Endothelial cell of umbilical vein (primary cell): ENCODE results near the gene TANGO6. TPM values are rescaled to one million over a fixed set of nuclear protein-coding genes. Genes with fewer than 3 reads are reported as not detected.
A peak's percentile ranks its signal among the peaks of the same experiment; 100 is the strongest.

ENCODE experiments used
- BruUV-seq: library from RNA; stranded (reverse); fragments of 400-500 nt; replicated peaks from 2 replicates; lab custom pipeline; 2021; lab: Mats Ljungman, UMichigan
- CTCF ChIA-PET: fragments of 300-600, 350-600 bp; sonication (Branson Sonifier 250); formaldehyde crosslinking; loops from one replicate; lab custom pipeline; 2021; ENCODE audit warnings: antibody characterized with exemption, inconsistent platforms; lab: Charles Lee
- POLR2A ChIA-PET: fragments of 300-600, 350-600 bp; sonication (Branson Sonifier 250); formaldehyde crosslinking; loops from one replicate; lab custom pipeline; 2021; ENCODE audit warnings: antibody characterized with exemption, inconsistent platforms; lab: Charles Lee
- DNase-seq: peaks from one replicate; pipeline ENCODE4 v3.0.0-alpha.2; 2011; ENCODE audit warnings: low read depth, low spot score
- FAIRE-seq: peaks from 2 replicates; lab custom pipeline; 2011; peaks lifted over from hg19 to GRCh38; lab: Jason Lieb, UNC
- H2AFZ ChIP-seq: 2 replicates; pipeline ENCODE4 v1.6.0; 2012; ENCODE audit warnings: low read depth, low read length, control low read depth, inconsistent platforms
- H3K27ac ChIP-seq: 2 replicates; pipeline ENCODE4 v1.5.1; 2011; ENCODE audit warnings: low read depth, mild to moderate bottlenecking, control low read depth, low read length, moderate library complexity; ENCODE audit not compliant: insufficient read depth
- H3K27me3 ChIP-seq, 2 experiments: 2 replicates each; pipeline versions ENCODE4 v1.6.0 to v1.6.1; 2011; ENCODE audit warnings: low read length in 2 of 2, mixed read lengths in 1 of 2; ENCODE audit not compliant: control insufficient read depth in 2 of 2, insufficient read depth in 2 of 2
- H3K36me3 ChIP-seq, 2 experiments: 2 replicates in 1 of 2; 3 replicates in 1 of 2; pipeline ENCODE4 v1.5.1; 2011; ENCODE audit warnings: low read length in 2 of 2, mild to moderate bottlenecking in 1 of 2, moderate library complexity in 1 of 2; ENCODE audit not compliant: control insufficient read depth in 2 of 2, insufficient read depth in 2 of 2; ENCODE audit errors: extremely low read depth in 1 of 2
- H3K4me1 ChIP-seq: 3 replicates; pipeline ENCODE4 v1.5.1; 2011; ENCODE audit warnings: mild to moderate bottlenecking, low read length; ENCODE audit not compliant: control insufficient read depth, insufficient read depth; ENCODE audit errors: extremely low read depth
- H3K4me2 ChIP-seq: 2 replicates; pipeline ENCODE4 v1.6.1; 2011; ENCODE audit warnings: low read length, control low read depth, mixed read lengths; ENCODE audit not compliant: insufficient read depth
- H3K4me3 ChIP-seq, 3 experiments: fragments of 200-600 bp in 1 of 3; sonication (generic), shearing (Covaris generic) in 1 of 3; replicated peaks in 1 of 3; 2 replicates each; pipeline ENCODE4 v1.5.1; 2011 to 2016; ENCODE audit warnings: control low read depth in 3 of 3, low read length in 3 of 3, mild to moderate bottlenecking in 2 of 3, inconsistent platforms in 1 of 3, low read depth in 1 of 3, moderate library complexity in 1 of 3; ENCODE audit not compliant: insufficient read depth in 1 of 3
- H3K79me2 ChIP-seq: 2 replicates; pipeline ENCODE4 v1.6.0; 2012; ENCODE audit warnings: low read length, inconsistent platforms; ENCODE audit not compliant: control insufficient read depth, insufficient read depth
- H3K9ac ChIP-seq: replicated peaks from 2 replicates; pipeline ENCODE3; 2011; ENCODE audit warnings: low read length, control low read depth; ENCODE audit not compliant: insufficient read depth; ENCODE audit errors: extremely low read depth
- H3K9me1 ChIP-seq: replicated peaks from 3 replicates; pipeline ENCODE4 v1.6.0; 2011; ENCODE audit warnings: mild to moderate bottlenecking, low read length; ENCODE audit not compliant: control insufficient read depth, insufficient read depth; ENCODE audit errors: extremely low read depth
- H3K9me3 ChIP-seq: replicated peaks from 2 replicates; pipeline ENCODE4 v1.5.1; 2012; ENCODE audit warnings: low read length, inconsistent platforms; ENCODE audit not compliant: control insufficient read depth, insufficient read depth
- H4K20me1 ChIP-seq: replicated peaks from 2 replicates; pipeline ENCODE3; 2011; ENCODE audit warnings: mild to moderate bottlenecking, low read length; ENCODE audit not compliant: control insufficient read depth, insufficient read depth; ENCODE audit errors: extremely low read depth
- CTCF ChIP-seq, 2 donors: IDR thresholded peaks; 1 replicate in 1 of 2; 2 replicates in 1 of 2; pipeline ENCODE4 v1.5.1; 2011; ENCODE audit warnings: low read length in 2 of 2, mild to moderate bottlenecking in 2 of 2, moderate library complexity in 2 of 2, control low read depth in 1 of 2, inconsistent platforms in 1 of 2, low read depth in 1 of 2; ENCODE audit not compliant: insufficient read depth in 1 of 2; ENCODE audit errors: extremely low read depth in 1 of 2
- EZH2 ChIP-seq: IDR thresholded peaks from 2 replicates; pipeline ENCODE4 v1.6.1; 2012; ENCODE audit warnings: borderline replicate concordance, low read depth, mild to moderate bottlenecking, moderate library complexity, low read length, inconsistent platforms; ENCODE audit not compliant: severe bottlenecking
- MAX ChIP-seq: IDR thresholded peaks from 2 replicates; pipeline ENCODE4 v1.6.1; 2011; ENCODE audit not compliant: insufficient read depth, insufficient read length
- dilution Hi-C: fragments of 300-500 bp; cut with MboI; formaldehyde crosslinking; loops from one replicate; pipeline ENCODE4 v1.15.0; 2019; ENCODE audit warnings: low sequenced_read_pairs; ENCODE audit not compliant: extremely low pct_ligation_motif_present
- intact Hi-C: fragments of 100-400 bp; cut with micrococcal nuclease; formaldehyde crosslinking; loops from one replicate; pipeline ENCODE4 v1.10.0; 2022
- polyA plus RNA-seq, 4 experiments: library from polyadenylated mRNA; depleted of rRNA in 3 of 4; stranded (reverse) in 3 of 4; unstranded in 1 of 4; fragments of >200 nt; gene quantifications; 2 replicates each; pipeline versions ENCODE4 v1.2.1 to v1.2.3, GENCODE V29; 2011 to 2012; ENCODE audit warnings: missing spikeins in 1 of 4
- total RNA-seq: library from RNA; stranded (reverse); gene quantifications from 2 replicates; pipeline ENCODE4 v1.2.3, GENCODE V29; 2021

Gene TANGO6
- total and polyA plus RNA-seq, 2 donors (not counting 3 experiments of a cell fraction or from before 2014, with no cell fraction given), result 6.7 to 21.2 TPM

- no peak overlapping the region for H2AFZ ChIP-seq
- FAIRE-seq (peak; percentile 83), DNase-seq (peak; percentile 77)
- no peaks in the 10 kb centered on the region for H4K20me1 ChIP-seq
- no peak overlapping the region for H3K4me3 ChIP-seq
- H3K4me2 ChIP-seq, result no peak overlapping the region
- intact Hi-C loops, result loop anchor here (1.0 kb wide), 6 partner anchors 55 to 374 kb away; partner anchors contain the start of gene HAS3
- H3K79me2 ChIP-seq, result no peaks in the 10 kb centered on the region
- POLR2A ChIA-PET, result no interaction called here
- no peak overlapping the region for H3K27ac ChIP-seq
- no peaks in the 10 kb centered on the region for H3K9me1 ChIP-seq
- CTCF ChIA-PET, result interaction anchor here (0.6 to 5.8 kb wide), 15 partner anchors 11 to 312 kb away, joined by 3 to 107 read pairs (median 6); partner anchors contain the start of gene HAS3
- BruUV-seq, result no TSS peak
- H3K9me3 ChIP-seq, result no peaks in the 10 kb centered on the region
- peak; percentile 61 to 73 for TF ChIP-seq CTCF (IDR thresholded peaks at IDR 0.05; ENCODE audit: extremely low read depth in 1 of 2, insufficient read depth in 1 of 2, low read depth in 1 of 2, low read length in 2 of 2)
- no peak for TF ChIP-seq MAX
- TF ChIP-seq EZH2, result no peak
- H3K36me3 ChIP-seq, result no peaks in the 10 kb centered on the region
- H3K4me1 ChIP-seq, result no peaks in the 10 kb centered on the region
- no peaks in the 10 kb centered on the region for H3K27me3 ChIP-seq
- H3K9ac ChIP-seq, result no peak overlapping the region
- dilution Hi-C loops, result no loop called here
These were observed 59.0 kb downstream of the TANGO6 start for GRCh38 chr16:68902003-68902968.
